Activated CD8-positive, alpha-beta memory T cell treated with anti-CD3 and anti-CD28 coated beads, Interleukin-2, amount 50 U/mL, for 1 hour (primary cell): Measurements from ENCODE around the gene FAM162A.

Experiments
- DNase-seq: peaks from one replicate; pipeline ENCODE4 v3.0.0-alpha.2; 2020; ENCODE audit errors: extremely low read depth

The FAM162A gene

GRCh38 chr3:122387709-122388108 lies 3.7 kb downstream of the FAM162A start:
- no peak for DNase-seq

GRCh38 chr3:122389197-122389596 lies 5.2 kb downstream of the FAM162A start:
- DNase-seq: no peak

DNA sequence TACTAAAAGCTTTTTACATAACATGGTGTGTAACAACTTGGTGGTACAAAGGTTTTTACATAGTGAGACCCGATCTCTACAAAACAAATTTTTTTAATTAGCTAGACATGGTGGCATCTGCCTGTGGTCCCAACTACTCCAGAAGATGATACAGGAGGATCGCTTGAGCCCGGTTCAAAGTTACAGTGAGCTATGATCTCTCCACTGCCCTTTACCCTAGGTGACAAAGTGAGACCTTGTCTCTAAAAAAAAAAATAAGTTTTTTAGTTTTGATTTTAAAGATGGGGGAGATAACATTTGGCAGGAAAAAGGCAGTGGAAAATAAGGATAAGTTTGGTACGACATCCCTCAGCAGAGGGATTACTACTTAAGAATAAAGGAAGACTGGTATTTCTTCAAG lies 5.9 kb downstream of the FAM162A start:
- DNase-seq: no peak

DNA sequence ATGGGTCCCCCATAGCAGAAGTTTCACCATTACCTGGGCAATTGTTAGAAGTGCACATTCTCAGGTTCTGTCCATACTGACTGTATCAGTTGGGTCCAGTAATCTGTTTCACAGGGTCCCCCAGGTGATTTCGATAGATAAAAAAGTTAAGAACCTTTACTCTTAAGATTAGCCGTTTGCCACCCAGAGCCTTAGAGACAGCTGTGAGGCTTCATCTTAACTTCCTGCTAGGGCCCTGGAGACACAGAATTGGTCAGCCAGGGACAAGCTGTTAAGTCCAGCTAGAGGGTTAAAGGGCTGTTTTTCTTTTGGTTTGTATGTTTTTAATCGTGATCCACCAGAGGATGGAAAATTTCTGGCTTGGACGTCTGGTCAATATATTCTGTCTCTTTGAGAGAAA lies 6.7 kb downstream of the FAM162A start:
- no peak for DNase-seq

- DNase-seq: no peak
These were observed 7.9 kb downstream of the FAM162A start for GRCh38 chr3:122391681-122392446.

- DNase-seq: no peak
These were observed 9.2 kb downstream of the FAM162A start for GRCh38 chr3:122392868-122393844.

DNA sequence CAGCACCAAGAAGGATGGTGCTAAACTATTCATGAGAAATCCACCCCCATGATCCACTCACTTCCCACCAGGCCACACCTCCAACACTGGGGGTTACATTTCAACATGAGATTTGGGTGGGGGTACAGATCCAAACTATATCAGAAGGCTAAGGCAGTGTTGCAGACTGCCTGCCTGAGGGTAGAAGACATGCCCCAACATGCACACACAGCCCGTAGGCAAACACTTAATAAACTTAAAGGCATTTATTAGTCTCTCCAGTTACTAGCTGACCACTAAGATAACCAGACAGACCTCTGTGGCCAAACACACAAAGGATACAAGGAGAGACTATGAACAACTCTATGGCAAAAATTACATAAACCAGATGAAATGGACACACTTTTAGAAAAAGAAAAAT lies 10.2 kb downstream of the FAM162A start:
- DNase-seq: no peak

DNA sequence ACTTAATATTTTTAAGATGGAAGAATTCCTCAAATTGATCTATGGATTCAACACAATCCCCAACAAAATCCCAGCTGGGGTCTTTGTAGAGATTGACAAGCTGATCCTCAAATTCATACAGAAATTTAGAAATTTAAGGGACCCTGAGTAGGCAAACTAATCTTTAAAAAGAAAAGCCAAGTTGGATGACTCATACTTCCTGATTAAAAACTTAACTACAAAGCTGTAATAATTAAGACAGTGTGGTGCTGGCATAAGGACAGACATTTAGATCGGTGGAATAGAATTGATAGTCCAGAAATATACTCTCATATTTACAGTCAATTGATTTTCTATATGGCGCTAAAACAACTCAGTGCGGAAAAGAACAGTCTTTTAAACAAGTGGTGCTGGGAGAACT lies 11.6 kb downstream of the FAM162A start:
- no peak for DNase-seq

DNA sequence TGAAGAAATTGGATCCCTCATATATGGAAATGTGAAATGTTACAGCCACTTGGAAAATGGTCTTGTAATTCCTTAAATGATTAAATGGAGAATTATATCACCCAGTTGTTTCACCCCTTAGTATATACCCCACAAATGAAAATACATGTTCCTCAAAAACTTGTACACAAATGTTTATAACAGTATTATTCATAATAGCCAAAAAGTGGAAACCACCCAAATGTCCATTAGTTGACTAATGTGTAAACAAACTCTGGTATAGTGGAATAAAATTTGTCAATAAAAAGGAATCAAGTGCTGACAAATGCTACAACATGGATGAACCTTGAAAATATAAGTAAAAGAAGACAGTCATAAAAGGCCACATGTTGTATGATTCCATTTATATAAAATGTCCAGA lies 12.5 kb downstream of the FAM162A start:
- DNase-seq: no peak

- DNase-seq: no peak
These were observed 13.2 kb downstream of the FAM162A start for GRCh38 chr3:122397201-122397600.

- no peak for DNase-seq
These were observed 14.9 kb downstream of the FAM162A start for GRCh38 chr3:122398920-122399319.

DNA sequence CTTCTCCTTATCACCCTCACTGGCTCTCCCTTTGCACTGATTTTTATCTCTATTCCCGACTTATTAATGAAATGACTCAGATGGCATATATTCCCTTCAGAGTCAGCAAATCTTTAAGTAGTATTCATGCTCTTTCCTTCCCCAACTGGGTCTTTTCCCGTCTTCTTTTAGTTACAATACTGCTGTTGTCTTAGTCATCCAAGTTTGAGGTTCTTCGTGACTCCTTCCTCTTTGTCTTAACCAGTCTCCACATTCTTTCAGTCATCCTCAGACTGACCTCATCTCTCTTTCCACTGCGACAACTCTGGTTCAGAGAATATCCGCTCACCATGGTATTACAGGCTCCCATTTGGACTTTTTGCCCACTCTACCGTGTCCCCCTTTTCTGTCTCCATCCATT lies 19.5 kb downstream of the FAM162A start:
- no peak for DNase-seq

DNA sequence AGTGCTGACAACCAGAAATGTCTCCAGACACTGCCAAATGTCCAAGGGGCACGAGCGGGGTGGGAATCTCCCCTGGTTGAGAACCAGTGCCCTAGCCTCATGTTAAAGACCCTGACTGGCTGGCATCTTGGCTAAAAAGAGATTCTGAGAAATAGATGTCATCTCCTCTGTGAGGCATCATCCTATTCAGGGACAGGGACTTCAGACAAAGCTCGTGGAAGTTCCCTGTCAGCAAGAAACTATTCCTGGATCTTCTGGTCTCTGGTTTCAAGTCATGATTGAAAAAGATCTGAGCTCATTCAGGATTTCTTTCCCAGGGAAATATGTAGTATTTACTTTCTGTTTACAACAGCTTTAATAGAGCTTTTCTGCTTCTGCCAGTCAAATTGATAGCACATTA lies 21.0 kb downstream of the FAM162A start:
- DNase-seq: no peak

- DNase-seq: no peak
These were observed 22.2 kb downstream of the FAM162A start for GRCh38 chr3:122406198-122406597.

GRCh38 chr3:122407946-122408345 lies 24.0 kb downstream of the FAM162A start:
- DNase-seq: no peak

GRCh38 chr3:122409446-122409845 lies 25.5 kb downstream of the FAM162A start:
- no peak for DNase-seq

DNA sequence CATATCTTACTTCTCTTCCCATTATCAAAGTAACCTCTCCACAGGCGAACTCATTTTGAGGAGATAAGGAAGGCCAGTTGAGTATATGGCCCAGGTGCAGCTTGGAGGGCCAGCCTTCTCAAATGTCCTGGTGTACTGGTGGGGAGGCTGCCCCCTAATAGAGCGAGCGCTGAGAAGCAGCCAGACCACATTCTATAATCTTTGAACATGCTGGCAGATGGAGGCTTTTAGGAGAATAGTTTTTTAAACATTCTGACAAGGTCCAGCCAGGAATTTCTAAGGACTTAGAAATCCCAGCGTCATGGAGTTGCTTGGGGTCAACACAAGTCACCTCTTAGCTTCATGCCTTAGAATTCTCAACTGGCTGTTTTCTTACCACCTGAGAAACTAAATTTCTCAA lies 26.1 kb downstream of the FAM162A start:
- no peak for DNase-seq

GRCh38 chr3:122410639-122411038 lies 26.7 kb downstream of the FAM162A start:
- no peak for DNase-seq

- DNase-seq: no peak
These were observed 30.4 kb downstream of the FAM162A start for GRCh38 chr3:122414391-122414790.

- DNase-seq: no peak
These were observed 31.2 kb downstream of the FAM162A start for GRCh38 chr3:122415104-122415744.

DNA sequence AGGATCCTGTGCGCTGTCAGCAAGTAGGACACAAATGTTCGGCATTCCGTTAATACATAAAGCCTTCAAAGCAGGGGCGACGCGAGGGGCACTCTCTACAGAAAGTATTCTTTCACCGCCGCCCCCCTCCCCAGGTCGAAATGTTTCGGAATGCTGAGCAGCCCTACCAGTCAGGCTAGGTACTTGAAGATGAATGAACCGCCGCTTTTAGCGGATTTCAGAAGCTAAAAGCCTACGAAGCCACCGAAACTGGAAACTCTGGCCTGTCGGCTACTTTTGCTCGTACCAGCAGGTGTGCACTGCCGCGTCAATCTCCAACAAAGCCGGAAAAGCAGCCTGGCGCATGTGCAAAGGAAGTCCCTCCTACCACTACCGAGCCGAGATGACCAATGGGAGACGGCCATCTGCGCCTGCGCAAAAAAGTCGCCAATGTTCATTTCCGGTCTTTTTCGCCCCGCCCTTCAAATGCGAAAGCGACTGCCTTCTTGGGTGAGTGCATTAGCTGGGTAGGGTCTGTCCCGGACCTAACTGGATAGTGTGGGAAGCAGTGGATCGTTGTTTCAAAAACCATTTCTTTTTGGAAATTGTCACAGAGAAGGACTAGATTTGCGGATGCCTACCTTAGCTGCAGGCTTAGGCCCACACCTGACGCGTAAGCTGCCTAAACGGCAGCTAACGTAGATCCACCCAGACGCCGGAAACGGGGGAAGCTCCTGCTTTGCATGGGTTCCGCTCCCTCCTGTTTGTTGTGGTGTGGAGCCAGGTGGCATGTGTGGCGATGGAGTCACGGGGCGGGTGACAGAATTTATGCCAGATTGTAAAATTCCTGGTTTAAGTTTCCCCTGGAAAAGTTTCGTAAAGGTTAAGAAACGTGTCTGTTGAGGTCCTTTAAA lies 32.0 kb downstream of the FAM162A start, which contains the start of gene WDR5B:
Gene WDR5B, minus strand, starts transcription at position 301 of the 893 bp plus-strand sequence. CDS start 534 bp downstream, outside the sequence.
- DNase-seq: peak; percentile 98
